Midbrain (tissue), 1 donor: ENCODE data around the gene PRKCE.

Source experiments
- DNase-seq: peaks from one replicate; lab custom pipeline; 2025; lab: John Stamatoyannopoulos, UW

The PRKCE gene

GRCh38 chr2:46146866-46147502 is 495.5 kb downstream of the PRKCE start:
- no peak for DNase-seq

- DNase-seq, result no peak
Observed at GRCh38 chr2:46147626-46148368, 496.3 kb downstream of the PRKCE start.

- no peak for DNase-seq
Observed at GRCh38 chr2:46148369-46148736, 496.9 kb downstream of the PRKCE start.

GRCh38 chr2:46150445-46150955 is 499.0 kb downstream of the PRKCE start:
- DNase-seq, result no peak

- no peak for DNase-seq
Observed at GRCh38 chr2:46151577-46151976, 500.1 kb downstream of the PRKCE start.

GRCh38 chr2:46153996-46154753 is 502.7 kb downstream of the PRKCE start:
- no peak for DNase-seq

- peak; percentile 36 for DNase-seq
Observed at GRCh38 chr2:46157072-46157965, 505.8 kb downstream of the PRKCE start.

- DNase-seq, result no peak
Observed at GRCh38 chr2:46157966-46158310, 506.5 kb downstream of the PRKCE start.

GRCh38 chr2:46158661-46159060 is 507.2 kb downstream of the PRKCE start:
- DNase-seq, result no peak

GRCh38 chr2:46160326-46160725 is 508.9 kb downstream of the PRKCE start:
- DNase-seq, result no peak

GRCh38 chr2:46161315-46161714 is 509.8 kb downstream of the PRKCE start:
- no peak for DNase-seq

- no peak for DNase-seq
Observed at GRCh38 chr2:46161911-46162310, 510.4 kb downstream of the PRKCE start.

GRCh38 chr2:46162329-46163097 is 511.0 kb downstream of the PRKCE start:
- no peak for DNase-seq

- no peak for DNase-seq
Observed at GRCh38 chr2:46163098-46163430, 511.6 kb downstream of the PRKCE start.

GRCh38 chr2:46163804-46164528 is 512.5 kb downstream of the PRKCE start:
- DNase-seq, result no peak

- peak; percentile 19 for DNase-seq
Observed at GRCh38 chr2:46164529-46165301, 513.2 kb downstream of the PRKCE start.

- no peak for DNase-seq
Observed at GRCh38 chr2:46165916-46166315, 514.4 kb downstream of the PRKCE start.

GRCh38 chr2:46167406-46167805 is 515.9 kb downstream of the PRKCE start:
- DNase-seq, result no peak

- DNase-seq, result no peak
Observed at GRCh38 chr2:46167924-46168323, 516.4 kb downstream of the PRKCE start.

GRCh38 chr2:46169467-46169866 is 518.0 kb downstream of the PRKCE start:
- no peak for DNase-seq
